Measurements from ENCODE around the gene ATXN10. TPM values are rescaled to one million over a fixed set of nuclear protein-coding genes. Genes with fewer than 3 reads are reported as not detected.
"Not testable (repeated sequence)": the region's sequence is repeated elsewhere in the genome, so short reads cannot be mapped to it uniquely, and the experiment has no call there.

ATXN10 gene
- total RNA-seq, 1 donor from 2014 or later: 125 TPM

DNA sequence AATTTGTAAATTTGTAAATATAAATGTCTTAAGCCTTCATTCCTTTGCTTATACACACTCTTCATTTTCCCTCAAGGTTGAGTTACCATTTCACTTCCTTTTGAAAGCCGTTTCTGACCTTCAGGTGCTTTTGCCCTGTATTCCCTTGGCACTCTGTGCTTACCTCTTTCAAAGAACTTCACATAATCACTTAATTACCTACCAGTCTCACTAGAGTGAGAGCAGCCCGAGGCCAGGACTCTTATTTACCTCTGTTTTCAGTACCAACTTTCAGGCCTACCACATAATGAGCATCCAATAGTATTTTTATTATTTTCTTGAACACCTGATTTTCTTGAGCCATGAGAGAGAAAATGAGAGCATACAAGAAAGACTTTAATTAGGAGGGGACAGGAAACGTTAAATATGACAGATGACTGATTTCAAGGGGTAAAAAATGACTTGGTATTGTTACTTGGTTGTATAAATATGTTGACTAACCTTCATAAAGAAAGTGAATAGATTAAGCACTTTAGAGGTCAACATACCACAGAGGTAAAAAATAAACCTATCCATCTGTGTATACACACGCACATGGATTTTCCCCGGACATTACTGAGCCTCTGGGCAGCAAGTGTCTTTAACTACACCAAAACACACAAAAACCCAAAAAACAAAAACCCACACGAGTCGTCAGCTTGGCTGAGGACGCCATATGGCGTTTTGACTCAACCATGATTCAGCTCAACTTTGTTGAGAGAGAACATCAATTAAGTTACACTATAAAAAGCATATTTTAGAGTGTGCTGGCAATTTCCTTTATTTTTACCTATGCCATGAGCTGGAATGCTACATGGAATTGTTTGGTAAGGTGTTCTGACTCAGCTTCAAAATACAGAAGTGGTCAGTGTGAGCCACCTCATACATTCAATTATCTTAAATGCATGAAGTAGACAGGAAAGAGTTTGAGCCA is 7.6 kb downstream of the ATXN10 start:
- no peak for DNase-seq
- H3K9me3 ChIP-seq: no peaks in the 10 kb centered on the region
- H3K4me1 ChIP-seq: peaks cover 27% of the 10 kb centered on the region
- intact Hi-C loops (cut with DNase I): no loop called here
- TF ChIP-seq, protein P1, sequence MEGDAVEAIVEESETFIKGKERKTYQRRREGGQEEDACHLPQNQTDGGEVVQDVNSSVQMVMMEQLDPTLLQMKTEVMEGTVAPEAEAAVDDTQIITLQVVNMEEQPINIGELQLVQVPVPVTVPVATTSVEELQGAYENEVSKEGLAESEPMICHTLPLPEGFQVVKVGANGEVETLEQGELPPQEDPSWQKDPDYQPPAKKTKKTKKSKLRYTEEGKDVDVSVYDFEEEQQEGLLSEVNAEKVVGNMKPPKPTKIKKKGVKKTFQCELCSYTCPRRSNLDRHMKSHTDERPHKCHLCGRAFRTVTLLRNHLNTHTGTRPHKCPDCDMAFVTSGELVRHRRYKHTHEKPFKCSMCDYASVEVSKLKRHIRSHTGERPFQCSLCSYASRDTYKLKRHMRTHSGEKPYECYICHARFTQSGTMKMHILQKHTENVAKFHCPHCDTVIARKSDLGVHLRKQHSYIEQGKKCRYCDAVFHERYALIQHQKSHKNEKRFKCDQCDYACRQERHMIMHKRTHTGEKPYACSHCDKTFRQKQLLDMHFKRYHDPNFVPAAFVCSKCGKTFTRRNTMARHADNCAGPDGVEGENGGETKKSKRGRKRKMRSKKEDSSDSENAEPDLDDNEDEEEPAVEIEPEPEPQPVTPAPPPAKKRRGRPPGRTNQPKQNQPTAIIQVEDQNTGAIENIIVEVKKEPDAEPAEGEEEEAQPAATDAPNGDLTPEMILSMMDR (IDR thresholded peaks at IDR 0.05): no peak
- ATAC-seq: no peak
- no peak overlapping the region for H3K27ac ChIP-seq
- H3K36me3 ChIP-seq: no peaks in the 10 kb centered on the region
- H3K27me3 ChIP-seq: no peaks in the 10 kb centered on the region
- H3K4me3 ChIP-seq: no peak overlapping the region

DNA sequence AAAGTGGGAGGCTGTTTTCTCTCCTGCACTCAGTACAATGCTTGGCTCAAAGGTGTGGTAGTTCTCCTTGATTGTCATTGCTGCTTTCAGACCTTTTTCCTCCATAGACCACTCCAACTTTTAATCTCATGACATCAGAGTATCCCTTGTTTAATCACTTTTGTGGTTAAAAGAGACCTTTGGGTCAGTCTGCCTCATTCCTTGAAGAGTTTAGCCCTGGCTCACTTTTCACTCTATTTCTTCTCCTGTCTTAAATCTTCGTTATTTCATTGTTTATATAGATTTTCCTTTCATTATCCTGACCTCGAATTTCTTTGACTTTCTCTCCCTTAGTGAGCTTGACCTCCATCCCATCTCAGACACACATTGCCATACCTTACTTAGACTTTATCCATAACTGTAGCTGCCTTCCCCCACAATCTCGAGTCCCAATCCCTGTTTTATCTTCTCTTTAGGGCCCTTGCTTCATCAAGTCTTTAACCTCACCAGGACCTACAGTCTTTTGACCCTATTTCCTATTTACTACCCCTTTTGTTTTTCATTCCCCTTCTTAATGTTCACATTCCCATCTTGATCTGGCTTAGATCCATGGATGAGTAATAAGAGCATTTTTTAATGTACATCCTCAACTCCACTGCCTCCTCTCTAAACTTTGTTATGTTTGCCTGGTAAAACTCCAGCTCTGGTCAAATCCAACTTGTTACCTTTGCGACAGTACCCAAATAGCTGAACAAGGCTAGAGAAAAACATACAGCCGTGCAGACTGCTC is 9.5 kb downstream of the ATXN10 start:
- ATAC-seq (no peak), DNase-seq (no peak)
- Histone ChIP-seq H3K4me1 (peaks cover 32% of the 10 kb centered on the region), H3K9me3 (no peaks in the 10 kb centered on the region), H3K27me3 (no peaks in the 10 kb centered on the region), H3K27ac (no peak overlapping the region), H3K4me3 (no peak overlapping the region), H3K36me3 (no peaks in the 10 kb centered on the region)
- TF ChIP-seq, protein P1 (IDR thresholded peaks at IDR 0.05): no peak
- intact Hi-C loops (cut with DNase I): no loop called here

DNA sequence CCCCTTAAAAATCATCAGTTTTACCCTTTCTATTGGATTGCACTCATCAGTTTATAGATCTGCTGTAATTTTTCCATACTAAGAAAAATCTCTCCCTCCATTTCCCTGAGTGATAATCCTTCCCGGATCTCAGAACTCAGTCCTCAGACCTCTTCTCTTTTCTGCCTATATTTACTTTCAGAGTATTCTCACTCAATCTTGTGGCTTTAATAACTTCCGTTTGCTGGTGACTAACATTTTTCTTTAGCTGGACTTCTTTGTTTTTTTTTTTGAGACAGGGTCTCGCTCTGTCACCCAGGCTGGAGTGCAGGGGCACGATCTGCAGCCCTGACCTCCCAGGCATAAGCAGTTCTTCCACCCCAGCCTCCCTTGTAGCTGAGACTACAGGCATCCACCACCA is 10.4 kb downstream of the ATXN10 start:
- Histone ChIP-seq H3K4me3 (no peak overlapping the region), H3K36me3 (no peaks in the 10 kb centered on the region), H3K27ac (no peak overlapping the region), H3K9me3 (no peaks in the 10 kb centered on the region), H3K27me3 (no peaks in the 10 kb centered on the region), H3K4me1 (peaks cover 39% of the 10 kb centered on the region)
- intact Hi-C loops (cut with DNase I): no loop called here
- TF ChIP-seq, protein P1 (IDR thresholded peaks at IDR 0.05): no peak
- no peak for DNase-seq
- no peak for ATAC-seq

DNA sequence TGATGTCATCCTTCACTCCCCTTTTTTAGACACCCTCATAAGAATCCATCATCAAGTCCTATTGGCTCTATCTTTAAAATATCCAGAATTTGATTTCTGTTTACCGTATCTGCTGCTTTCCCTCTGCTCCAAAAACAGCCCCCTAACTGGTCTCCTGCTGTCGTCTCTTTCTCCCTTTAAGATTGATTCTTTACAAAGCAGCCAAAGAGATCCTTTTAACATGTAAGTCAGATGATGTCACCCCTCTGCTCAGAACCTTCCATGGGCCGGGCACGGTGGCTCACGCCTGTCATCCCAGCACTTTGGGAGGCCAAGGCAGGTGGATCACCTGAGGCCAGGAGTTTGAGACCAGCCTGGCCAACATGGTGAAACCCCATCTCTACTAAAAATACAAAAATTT is 11.1 kb downstream of the ATXN10 start:
- intact Hi-C loops (cut with DNase I); H3K9me3 ChIP-seq; H3K4me3 ChIP-seq; ATAC-seq; DNase-seq; H3K36me3 ChIP-seq; H3K27ac ChIP-seq; H3K27me3 ChIP-seq: not testable (repeated sequence)
- H3K4me1 ChIP-seq: peaks cover 46% of the 10 kb centered on the region

DNA sequence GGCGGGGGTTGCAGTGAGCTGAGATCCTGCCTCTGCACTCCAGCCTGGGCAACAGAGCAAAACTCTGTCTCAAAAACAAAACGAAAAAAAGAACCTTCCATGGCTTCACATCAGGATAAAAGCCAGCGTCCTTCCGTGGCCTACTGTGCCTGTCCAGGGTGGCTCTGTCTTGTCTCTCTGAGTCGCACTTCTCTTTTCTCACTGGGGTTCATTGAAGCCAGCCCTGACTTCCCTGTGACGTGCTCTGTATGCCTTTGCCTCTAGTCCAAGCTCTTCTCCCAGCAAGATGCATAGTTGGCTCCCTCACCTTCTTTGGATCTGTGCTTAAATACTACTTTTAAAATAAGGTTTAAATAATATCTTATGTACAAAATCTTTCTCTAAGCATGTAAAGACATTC is 11.6 kb downstream of the ATXN10 start:
- Histone ChIP-seq H3K27me3 (no peaks in the 10 kb centered on the region), H3K4me3 (no peak overlapping the region), H3K9me3 (no peaks in the 10 kb centered on the region), H3K27ac (no peak overlapping the region), H3K36me3 (no peaks in the 10 kb centered on the region), H3K4me1 (peaks cover 51% of the 10 kb centered on the region)
- intact Hi-C loops (cut with DNase I): no loop called here
- ATAC-seq: peak; percentile 76
- TF ChIP-seq, protein P1 (IDR thresholded peaks at IDR 0.05): no peak
- no peak for DNase-seq

DNA sequence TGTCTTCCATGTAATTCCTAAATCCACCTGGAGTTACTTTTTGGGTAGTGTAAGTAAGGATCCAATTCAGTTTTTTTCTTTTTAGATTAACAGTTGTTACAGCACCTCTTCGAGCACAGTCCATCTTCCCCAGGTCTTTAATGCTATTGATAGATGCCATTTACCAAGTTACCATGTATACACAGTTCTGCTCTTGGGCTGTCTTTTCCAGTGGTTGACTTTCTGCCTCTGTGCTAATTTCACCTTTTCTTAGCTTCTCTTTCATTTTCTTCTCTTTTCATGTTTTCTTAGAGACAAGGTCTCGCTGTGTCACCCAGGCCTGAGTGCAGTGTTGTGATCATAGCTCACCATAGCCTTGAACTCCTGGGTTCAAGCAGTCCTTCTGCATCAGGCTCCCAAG is 12.0 kb downstream of the ATXN10 start:
- Histone ChIP-seq H3K36me3 (no peaks in the 10 kb centered on the region), H3K9me3 (no peaks in the 10 kb centered on the region), H3K4me1 (peaks cover 55% of the 10 kb centered on the region), H3K4me3 (no peak overlapping the region), H3K27me3 (no peaks in the 10 kb centered on the region), H3K27ac (no peak overlapping the region)
- TF ChIP-seq, protein P1 (IDR thresholded peaks at IDR 0.05): no peak
- ATAC-seq (no peak), DNase-seq (no peak)
- intact Hi-C loops (cut with DNase I): no loop called here
